GM21381 (cell line): Measurements from ENCODE around the gene INPP5K.
A peak's percentile ranks its signal among the peaks of the same experiment; 100 is the strongest.
"Not testable (repeated sequence)": the region's sequence is repeated elsewhere in the genome, so short reads cannot be mapped to it uniquely, and the experiment has no call there.

Experiments
- ATAC-seq: cut with Tn5 transposase; IDR thresholded peaks from one replicate; pipeline ENCODE4 v1.9.1; 2021; ENCODE audit warnings: mild to moderate bottlenecking, moderate library complexity; ENCODE audit not compliant: unreplicated experiment

INPP5K gene

GRCh38 chr17:1469231-1469852 lies 47.1 kb downstream of the INPP5K start:
- no peak for ATAC-seq

DNA sequence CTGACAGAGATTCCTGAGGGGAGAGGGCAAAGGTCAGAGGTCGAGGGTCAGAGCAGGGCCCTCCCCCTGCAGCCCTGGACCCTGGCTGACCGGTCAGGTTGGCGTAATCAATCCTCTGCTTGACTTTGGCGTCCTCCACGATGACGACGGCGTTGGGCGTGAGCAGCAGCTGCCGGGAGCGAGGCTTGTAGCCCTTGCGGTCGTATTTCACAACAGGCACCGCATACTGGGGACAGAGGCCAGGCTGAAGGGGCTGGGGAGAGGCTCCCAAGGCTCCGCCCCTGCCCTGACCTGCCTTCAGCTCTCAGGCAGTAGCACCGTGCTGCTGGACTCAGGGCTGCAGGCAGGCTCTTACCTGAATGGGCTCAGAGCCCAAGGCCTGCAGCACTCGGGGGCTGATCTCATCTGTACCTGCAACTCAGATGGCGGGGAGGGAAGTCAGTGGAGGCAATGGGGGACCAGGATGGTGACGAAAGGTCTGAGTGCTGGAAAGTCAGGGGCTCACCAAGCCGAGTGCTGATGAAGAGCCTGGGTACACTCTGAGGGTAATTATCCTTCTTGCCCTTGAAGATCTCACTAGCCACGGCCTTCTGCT lies 48.4 kb downstream of the INPP5K start:
- ATAC-seq = no peak

- ATAC-seq = no peak
Observed at GRCh38 chr17:1467258-1467657, 49.2 kb downstream of the INPP5K start.

DNA sequence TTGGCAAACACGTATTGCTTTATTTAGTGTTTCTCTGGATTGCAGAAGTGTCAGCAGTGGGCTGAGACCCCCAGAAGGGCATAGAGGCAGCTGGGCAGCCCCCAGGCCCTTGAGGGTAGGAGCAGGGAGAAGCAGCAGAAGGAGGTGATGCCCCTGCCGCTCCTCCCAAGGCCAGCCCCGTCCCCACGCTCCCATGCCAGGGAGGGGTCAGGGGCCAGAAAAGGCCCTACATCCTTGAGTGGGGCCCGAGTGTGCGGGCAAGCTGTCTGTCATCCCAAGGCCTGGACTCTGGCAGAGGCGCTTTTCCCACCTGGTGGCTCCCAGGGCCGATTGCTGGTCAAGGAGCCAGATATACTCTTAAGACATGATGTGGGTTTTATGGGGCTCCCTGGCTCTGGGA lies 52.2 kb downstream of the INPP5K start:
- no peak for ATAC-seq

DNA sequence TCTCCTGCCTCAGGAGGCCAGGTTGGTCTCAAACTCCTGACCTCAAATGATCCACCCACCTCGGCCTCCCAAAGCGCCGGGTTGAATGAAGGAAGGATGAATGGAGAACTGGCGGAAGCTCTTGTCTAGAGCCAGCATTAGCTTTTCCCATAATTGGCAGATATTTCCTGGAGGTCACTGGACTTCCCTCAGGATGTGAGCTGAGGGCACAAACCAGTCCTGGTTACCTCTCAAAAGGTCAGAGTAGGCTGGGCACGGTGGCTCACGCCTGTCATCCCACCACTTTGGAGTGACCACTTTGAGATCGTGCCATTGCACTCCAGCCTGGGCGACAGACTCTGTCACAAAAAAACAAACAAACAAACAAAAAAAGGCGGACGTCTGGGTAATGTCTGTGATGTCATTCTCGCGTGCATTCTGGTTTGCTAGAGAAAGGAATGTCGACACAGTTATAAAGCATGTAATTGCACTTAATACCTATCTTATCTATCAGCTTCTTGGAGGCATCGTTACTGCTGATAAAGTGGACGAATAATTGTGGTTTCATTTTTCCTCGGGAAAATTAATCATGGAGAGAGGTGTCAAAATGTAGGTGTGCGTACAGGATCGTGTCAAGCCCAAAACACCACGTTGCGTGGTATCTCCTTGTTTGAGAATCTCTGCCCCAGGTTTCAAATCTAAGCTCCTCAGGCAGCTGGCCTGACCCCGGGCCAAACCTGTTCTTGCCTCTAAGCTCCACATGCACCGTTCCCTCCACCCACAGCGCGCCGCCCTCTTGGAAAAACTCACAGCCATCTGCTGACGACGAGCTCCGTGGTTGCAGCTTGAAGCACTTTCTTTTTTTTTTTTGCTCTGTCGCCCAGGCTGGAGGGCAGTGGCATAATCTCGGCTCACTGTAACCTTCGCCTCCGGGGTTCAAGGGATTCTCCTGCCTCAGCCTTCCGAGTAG lies 54.0 kb downstream of the INPP5K start:
- no peak for ATAC-seq

DNA sequence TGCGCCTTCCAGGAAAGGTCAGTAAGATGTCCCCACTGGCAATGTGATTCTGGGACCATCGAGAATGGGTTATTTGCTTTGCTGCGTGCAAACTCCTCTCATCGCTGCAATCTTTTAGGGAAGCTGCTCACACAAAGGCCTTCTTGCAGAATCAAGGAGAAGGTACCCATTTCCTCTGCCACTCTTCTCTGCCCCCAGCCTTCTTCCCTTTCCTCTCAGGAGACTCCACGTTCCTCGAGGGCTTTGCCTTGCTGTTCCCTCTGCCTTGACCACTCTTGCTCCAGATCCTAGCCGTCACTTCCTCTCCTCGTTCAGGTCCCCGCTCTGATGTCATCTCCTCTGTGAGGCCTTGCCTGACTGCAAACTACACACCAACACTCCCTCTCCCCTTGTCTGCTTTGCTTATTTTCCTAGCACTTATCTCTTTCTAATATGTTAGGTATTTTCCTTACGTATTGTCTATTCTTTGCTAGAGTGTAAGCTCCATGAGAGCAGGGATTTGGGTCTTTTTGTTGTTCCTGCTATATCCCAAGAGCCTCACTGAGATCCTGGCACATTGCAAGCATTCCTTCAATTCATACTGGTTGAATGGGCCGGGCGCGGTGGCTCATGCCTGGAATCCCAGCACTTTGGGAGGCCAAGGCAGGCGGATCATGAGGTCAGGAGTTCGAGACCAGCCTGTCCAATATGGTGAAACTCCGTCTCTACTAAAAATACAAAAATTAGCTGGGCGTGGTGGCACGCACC lies 55.0 kb downstream of the INPP5K start:
- no peak for ATAC-seq

DNA sequence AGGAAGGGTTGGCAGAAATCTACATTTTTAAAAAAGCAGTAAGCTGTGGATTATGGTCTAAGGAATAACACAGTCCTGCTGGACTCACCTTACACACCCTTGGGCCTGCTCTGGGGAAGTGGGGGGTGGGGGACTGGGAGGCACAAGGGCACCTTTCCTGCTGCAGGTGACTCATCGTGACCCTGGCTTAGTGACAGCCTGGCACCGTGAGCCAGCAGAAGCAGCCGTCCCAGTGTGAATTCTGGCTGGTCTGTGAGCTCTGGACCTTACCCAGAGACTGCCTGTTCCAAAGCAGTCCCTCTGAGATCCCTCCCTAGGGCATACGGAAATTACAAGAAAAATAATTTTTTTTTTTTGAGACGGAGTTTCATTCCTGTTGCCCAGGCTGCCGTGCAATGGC lies 56.2 kb downstream of the INPP5K start:
- no peak for ATAC-seq

- ATAC-seq = peak; percentile 81
Observed at GRCh38 chr17:1455797-1456599, 60.4 kb downstream of the INPP5K start, which contains the start of gene CRK. Gene CRK, minus strand, starts transcription at chr17:1456232. Its CDS starts 115 bp downstream, at chr17:1456117.

DNA sequence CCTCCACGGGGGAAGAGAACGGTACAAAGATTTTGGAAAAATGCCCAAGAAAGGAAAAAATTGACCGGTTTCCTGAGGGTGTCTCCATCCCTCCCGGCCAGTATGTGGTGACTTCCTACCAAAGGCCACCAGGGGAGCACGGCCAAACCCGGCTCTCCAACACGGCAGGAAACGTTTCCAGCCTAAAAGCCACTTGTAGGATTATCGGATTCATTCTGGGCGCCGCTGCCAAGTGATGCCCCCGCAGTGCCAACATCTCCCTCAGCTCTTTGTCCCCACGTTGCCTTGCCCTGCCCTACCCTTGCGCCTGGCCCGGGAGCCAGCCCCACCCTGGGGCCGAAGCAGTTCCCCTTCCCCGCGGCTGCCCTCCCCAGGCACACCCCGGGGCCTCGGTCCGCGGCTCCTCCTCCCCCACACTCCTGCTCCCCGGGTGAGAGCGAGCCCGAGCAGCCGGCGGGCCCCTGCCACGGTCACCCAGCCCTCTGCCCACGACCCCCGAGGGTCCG lies 61.1 kb downstream of the INPP5K start:
- ATAC-seq = peak; percentile 27

GRCh38 chr17:1454541-1454940 lies 61.9 kb downstream of the INPP5K start:
- ATAC-seq = no peak

DNA sequence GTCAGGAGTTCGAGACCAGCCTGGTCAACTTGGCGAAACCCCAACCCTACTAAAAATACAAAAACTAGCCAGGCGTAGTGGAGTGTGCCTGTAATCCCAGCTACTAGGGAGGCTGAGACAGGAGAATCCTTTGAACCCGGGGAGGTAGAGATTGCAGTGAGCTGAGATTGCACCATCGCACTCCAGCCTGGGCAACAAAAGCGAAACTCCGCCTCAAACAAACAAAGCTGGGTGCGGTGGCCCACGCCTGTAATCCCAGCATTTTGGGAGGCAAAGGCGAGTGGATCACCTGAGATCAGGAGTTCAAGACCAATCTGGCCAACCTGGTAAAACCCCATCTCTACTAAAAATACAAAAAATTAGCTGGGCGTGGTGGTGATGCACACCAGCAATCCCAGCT lies 62.7 kb downstream of the INPP5K start:
- not testable (repeated sequence) for ATAC-seq

DNA sequence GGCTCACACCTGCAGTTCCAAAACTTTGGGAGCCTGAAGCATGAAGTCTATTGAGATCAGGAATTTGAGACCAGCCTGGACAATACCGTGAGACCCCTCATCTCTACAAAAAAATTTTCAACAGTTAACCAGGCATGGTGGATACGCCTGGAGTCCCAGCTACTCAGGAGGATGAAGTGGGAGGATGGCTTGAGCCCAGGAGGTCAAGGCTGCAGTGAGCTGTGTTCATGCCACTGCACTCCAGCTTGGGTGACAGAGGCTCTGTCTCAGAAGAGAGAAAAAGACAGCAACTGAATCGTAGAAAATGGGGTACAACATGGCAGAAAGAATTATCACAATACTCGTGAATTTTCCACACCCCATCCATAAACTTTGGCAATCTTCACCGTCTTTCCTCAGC lies 63.6 kb downstream of the INPP5K start:
- no peak for ATAC-seq

- ATAC-seq = not testable (repeated sequence)
Observed at GRCh38 chr17:1450261-1450660, 66.2 kb downstream of the INPP5K start.

DNA sequence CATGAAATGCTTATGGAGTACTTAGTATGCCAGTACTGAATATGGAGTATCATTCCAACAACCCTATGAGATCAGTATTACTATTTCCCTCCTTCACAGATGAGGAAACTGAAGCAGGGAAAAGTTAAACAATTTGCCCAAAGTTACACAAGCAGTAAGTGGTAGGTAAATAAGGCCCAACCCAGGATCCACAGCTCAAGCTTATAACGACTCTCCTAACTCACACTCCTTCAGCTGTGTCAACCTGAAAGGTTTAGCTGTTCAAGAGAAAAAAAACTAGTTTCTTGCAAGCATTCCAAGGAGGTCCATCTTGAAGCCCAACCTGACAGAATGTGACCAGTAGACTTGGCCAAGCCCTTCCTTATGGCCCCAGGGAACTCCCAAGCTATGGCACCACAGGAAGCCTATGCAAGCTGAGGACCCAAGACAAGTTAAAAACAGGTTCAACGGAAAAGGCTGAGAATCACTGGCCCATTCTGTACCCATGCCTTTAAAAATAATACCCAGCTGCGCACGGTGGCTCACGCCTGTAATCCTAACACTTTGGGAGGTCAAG lies 66.9 kb downstream of the INPP5K start:
- ATAC-seq = no peak

- ATAC-seq = no peak
Observed at GRCh38 chr17:1447052-1447451, 69.4 kb downstream of the INPP5K start.

GRCh38 chr17:1446201-1446600 lies 70.2 kb downstream of the INPP5K start:
- ATAC-seq = no peak

- ATAC-seq = not testable (repeated sequence)
Observed at GRCh38 chr17:1445695-1446094, 70.7 kb downstream of the INPP5K start.
